HPDE6-E6E7 (cell line): ENCODE data around the gene PRH2.

Source experiments
- DNase-seq: peaks from one replicate; pipeline ENCODE4 v3.0.0; 2011; ENCODE audit warnings: missing footprints; ENCODE audit errors: extremely low spot score

PRH2 gene

DNA sequence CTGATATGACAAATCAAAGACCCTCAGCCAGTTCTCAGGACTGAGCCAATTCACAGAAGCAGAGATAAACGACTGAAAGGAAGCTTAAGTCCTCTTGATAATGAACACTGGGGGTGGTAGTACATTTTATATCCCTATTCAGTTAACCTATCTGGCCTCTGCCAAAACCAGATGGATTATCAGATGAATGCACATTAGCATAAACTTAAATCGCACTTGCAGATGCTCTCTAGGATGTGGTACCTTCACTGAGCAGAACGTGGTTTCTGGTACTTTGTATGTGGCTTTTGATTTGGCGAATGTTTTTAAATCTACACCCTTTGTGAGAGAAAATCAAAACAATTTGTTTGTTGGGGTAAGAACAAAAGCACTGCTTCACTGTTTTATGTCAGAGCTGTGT, 31.2 kb downstream of the PRH2 start:
- no peak for DNase-seq

DNA sequence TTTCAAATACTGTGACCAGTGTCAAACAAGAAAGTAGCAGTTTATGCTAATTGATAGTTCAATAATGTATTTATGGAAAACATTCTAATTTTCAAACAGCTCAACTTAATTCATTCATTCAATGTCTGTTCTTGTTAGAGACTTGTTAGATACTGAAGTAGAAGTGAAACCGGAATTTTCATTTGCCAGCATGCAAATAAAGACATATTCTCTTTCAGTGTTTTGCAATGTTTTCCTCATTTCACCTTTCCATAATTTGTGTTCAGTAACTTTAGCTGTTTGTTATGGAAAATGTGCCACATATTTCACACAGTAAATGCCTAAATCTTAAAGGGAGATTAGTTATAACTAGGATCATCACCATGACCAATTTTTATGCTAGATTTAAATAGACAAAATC, 36.4 kb downstream of the PRH2 start:
- DNase-seq: no peak

DNA sequence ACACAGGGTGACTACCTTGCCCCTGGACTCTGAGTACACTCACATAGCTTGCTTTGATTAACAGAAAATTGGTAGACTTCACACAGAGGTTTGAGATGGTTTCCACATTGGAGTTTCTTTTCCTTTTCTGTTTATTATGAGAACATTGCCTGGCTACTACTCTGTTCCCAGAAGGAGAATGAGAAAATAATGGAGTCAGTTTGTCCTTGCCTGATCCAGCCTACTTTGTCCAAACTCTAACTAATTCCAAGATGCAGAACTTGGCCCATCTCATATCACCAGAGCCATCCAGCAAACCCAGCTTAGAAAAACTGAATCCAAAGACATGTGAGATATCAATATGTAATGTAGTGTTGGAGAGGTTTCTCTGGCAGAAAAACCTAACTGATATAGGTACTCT, 37.3 kb downstream of the PRH2 start:
- no peak for DNase-seq

DNA sequence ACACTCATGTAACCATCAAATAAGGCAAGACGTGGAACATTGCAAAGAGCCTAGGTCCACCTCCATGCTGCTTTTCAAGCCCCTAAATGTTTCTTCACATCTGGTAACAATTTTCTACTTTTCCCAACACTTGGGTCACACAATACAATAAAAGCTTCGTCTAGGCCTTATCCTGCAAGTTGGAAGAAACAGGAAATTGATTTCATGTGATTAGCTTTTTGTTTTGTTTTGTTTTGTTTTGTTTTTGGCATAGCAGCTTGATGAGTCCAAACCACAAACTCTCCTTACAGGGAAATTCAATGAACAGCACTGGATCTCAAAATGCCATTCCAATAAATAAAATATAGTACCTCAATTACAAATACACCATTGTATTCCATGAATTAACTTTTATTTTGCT, 38.4 kb downstream of the PRH2 start:
- no peak for DNase-seq

DNA sequence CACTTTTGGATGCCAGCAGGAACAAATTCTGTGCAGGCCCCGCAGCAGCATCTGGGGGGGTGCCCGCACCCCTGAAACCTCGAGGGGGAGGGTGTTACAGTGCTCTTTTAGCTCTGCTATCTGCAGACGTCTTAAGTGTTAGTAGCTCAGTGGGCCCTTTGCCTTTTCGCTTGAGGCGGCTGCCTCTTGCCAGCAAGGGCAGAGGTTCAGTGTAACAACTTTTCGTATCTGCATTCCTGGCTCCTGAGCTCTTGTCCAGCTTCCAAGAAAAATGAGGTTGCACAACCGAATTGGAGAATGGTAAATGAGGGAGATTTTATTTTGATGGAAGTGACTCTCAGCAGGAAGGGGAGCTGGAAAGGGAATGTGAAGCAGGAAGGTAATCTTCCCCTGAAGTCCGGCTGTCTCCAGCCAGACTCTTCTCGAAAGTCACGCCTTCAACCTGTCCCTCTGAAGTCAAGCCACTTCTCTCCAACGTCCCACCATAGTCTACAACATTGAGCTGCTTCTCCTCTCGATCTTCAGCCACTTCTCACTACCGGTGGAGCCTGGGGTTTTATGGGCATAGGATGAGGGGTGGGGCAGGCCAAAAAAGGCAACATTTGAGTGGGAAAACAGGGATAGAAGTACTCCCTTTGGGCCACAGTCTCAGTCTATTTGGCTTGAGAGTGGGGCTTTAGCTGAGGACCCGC, 39.9 kb downstream of the PRH2 start:
- no peak for DNase-seq

DNA sequence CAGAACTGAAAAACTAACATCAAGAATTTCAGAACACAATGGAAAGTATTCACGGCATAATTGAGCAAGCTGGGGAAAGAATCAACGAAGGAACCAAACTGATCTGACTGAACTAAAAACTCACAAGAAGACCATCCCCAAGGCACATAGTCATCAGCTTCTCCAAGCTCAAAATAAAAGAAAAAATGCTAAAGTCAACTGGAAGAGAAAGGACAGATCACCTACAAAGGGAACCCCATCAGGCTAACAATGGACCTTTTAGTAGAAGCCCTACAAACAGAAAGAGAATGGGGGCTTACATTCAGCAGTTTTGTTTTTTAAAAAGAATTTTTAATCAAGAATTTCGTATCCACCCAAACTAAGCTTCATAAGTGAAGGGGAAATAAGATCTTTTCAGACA, 45.9 kb downstream of the PRH2 start:
- DNase-seq: no peak

DNA sequence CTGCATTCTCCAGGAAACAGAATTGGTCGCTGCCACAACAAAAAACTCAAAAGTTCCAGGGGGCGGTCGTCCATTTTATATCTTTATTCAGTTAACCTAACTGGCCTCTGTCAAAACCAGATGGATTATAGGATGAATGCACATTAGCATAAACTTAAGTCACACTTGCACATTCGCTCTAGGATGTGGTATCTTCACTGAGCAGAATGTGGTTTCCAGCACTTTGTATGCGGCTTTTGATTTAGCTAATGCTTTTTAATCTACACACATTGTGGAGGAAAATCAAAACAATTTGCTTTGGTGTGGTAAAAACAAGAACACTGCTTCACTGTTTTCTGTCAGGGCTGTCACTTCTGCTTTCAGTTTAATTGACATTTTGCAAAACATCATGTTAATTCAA, 53.2 kb downstream of the PRH2 start:
- no peak for DNase-seq
